ENCODE measurements around the gene TBCD. TPM values are rescaled to one million over a fixed set of nuclear protein-coding genes. Genes with fewer than 3 reads are reported as not detected.
A peak's percentile ranks its signal among the peaks of the same experiment; 100 is the strongest.

TBCD gene
- total RNA-seq, 1 donor from 2014 or later, result 31.8 TPM

DNA sequence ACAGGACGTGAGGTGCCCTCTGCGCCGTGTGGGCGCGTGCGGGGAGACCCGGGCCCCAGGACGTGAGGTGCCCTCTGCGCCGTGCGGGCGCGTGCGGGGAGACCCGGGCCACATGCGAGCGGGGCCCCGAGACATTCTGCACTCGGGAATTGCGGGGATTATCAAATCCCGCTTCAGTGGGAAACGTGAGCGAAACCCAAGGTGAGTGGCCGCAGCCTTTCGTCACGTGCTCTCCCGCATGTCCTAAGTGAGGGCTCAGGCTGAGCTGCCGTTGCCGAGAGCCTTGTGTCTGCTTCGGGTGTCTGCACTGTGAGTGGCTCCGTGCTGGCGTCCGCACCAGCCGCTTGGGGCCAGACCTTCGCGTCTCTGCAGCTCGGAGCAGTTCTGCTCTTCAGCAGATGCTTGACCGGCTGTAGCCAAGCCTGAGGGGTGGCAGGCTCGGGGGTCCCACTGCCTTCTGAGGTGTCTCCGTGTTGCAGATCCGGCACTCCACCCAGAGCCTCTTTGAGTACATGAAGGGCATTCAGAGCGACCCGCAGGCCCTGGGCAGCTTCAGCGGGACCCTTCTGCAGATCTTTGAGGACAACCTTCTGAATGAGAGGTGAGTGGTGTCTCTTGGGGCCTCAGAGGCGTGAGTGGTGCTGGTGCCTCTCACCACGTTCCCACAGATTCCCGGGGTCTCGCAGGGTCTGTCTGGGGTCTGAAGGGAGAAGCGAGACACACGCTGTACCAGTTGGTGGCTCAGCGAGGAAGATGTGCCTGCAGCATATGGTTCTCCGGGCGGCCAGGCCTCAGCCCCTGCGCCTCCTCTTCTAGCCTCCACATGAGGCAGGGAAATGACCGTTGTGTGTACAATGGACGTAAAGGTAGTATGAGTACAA is 178.4 kb downstream of the TBCD start:
- Histone ChIP-seq H3K4me1 (ENCODE audit: insufficient read depth, low read length) (peaks cover 21% of the 10 kb centered on the region), H3K9me3 (ENCODE audit: insufficient read depth, low read depth, low read length) (no peaks in the 10 kb centered on the region), H3K36me3 (ENCODE audit: insufficient read depth, low read length) (peaks cover 7% of the 10 kb centered on the region), H2AFZ (ENCODE audit: low read depth, low read length) (no peak overlapping the region), H4K20me1 (ENCODE audit: insufficient read depth, low read length) (no peaks in the 10 kb centered on the region), H3K4me3 (ENCODE audit: insufficient read depth, low read depth, low read length) (no peak overlapping the region), H3K9ac (ENCODE audit: low read length) (no peak overlapping the region), H3K27ac (ENCODE audit: low read depth, low read length) (no peak overlapping the region), H3K27me3 (ENCODE audit: insufficient read depth, low read length) (no peaks in the 10 kb centered on the region), H3K79me2 (ENCODE audit: insufficient read depth, low read length) (no peaks in the 10 kb centered on the region), H3K4me2 (ENCODE audit: low read length) (no peak overlapping the region)
- no peaks in the 10 kb centered on the region for H3K9me3 Mint-ChIP-seq (ENCODE audit: unreplicated experiment)
- no peak overlapping the region for H3K27ac Mint-ChIP-seq (ENCODE audit: unreplicated experiment)
- TF ChIP-seq EZH2 (IDR thresholded peaks at IDR 0.05; ENCODE audit: insufficient read depth, low read length), result no peak
- TF ChIP-seq, protein P1, sequence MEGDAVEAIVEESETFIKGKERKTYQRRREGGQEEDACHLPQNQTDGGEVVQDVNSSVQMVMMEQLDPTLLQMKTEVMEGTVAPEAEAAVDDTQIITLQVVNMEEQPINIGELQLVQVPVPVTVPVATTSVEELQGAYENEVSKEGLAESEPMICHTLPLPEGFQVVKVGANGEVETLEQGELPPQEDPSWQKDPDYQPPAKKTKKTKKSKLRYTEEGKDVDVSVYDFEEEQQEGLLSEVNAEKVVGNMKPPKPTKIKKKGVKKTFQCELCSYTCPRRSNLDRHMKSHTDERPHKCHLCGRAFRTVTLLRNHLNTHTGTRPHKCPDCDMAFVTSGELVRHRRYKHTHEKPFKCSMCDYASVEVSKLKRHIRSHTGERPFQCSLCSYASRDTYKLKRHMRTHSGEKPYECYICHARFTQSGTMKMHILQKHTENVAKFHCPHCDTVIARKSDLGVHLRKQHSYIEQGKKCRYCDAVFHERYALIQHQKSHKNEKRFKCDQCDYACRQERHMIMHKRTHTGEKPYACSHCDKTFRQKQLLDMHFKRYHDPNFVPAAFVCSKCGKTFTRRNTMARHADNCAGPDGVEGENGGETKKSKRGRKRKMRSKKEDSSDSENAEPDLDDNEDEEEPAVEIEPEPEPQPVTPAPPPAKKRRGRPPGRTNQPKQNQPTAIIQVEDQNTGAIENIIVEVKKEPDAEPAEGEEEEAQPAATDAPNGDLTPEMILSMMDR (IDR thresholded peaks at IDR 0.05; ENCODE audit: insufficient read depth, low read depth, low read length), result no peak
- no peak for DNase-seq (ENCODE audit: low read depth)
- no peak for FAIRE-seq
- peaks cover 15% of the 10 kb centered on the region for H3K36me3 Mint-ChIP-seq (ENCODE audit: low read depth, unreplicated experiment)
- H3K27me3 Mint-ChIP-seq (ENCODE audit: low read depth, unreplicated experiment), result no peaks in the 10 kb centered on the region
- H3K4me1 Mint-ChIP-seq (ENCODE audit: low read depth, unreplicated experiment), result peaks cover 3% of the 10 kb centered on the region
- H3K4me3 Mint-ChIP-seq (ENCODE audit: unreplicated experiment), result no peak overlapping the region

DNA sequence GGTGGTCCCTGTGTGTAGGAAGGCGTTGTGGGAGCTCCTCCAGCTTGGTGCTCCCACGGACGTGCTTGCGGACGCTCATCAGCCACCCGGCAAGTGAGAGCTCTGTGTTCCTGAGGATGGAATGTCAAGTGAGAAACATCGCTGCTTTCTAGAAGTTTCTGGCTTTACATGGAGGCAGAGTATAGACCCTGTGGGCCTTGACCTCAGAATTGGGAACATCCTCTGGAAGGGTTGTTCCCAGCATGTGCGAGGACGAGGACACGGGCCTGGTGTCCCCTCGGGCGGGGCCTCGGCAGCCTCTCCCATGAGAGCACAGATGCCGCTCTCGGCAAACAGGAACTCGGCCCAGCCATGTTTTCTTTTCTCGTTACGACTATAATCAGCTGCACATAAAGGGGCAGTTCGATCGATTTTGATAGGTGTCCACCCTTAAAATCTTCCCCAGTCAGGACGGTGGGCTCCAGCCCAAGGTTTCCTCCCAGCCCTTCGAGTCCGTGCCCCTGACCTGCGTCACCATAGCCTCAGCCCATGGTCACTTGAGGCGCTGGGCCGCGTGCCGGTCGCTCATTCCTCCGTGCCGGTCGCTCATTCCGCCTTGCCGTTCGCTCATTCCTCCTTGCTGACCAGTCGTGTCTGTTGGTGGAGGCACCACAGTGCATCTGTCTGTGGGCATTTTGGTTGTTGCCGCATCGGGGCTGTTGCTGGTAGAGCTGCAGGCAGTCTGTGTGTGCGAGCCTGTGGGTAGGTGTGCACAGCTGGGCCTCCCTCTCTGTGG is 179.2 kb downstream of the TBCD start:
- Histone ChIP-seq H3K4me3 (ENCODE audit: insufficient read depth, low read depth, low read length) (no peak overlapping the region), H2AFZ (ENCODE audit: low read depth, low read length) (peak overlapping the region; percentile 28), H4K20me1 (ENCODE audit: insufficient read depth, low read length) (no peaks in the 10 kb centered on the region), H3K9ac (ENCODE audit: low read length) (peak overlapping the region; percentile 79), H3K4me2 (ENCODE audit: low read length) (peak overlapping the region; percentile 73), H3K79me2 (ENCODE audit: insufficient read depth, low read length) (no peaks in the 10 kb centered on the region), H3K9me3 (ENCODE audit: insufficient read depth, low read depth, low read length) (no peaks in the 10 kb centered on the region), H3K4me1 (ENCODE audit: insufficient read depth, low read length) (peaks cover 21% of the 10 kb centered on the region), H3K27ac (ENCODE audit: low read depth, low read length) (peak overlapping the region; percentile 90), H3K27me3 (ENCODE audit: insufficient read depth, low read length) (no peaks in the 10 kb centered on the region), H3K36me3 (ENCODE audit: insufficient read depth, low read length) (peaks cover 7% of the 10 kb centered on the region)
- no peak overlapping the region for H3K4me3 Mint-ChIP-seq (ENCODE audit: unreplicated experiment)
- H3K9me3 Mint-ChIP-seq (ENCODE audit: unreplicated experiment), result no peaks in the 10 kb centered on the region
- peaks cover 3% of the 10 kb centered on the region for H3K4me1 Mint-ChIP-seq (ENCODE audit: low read depth, unreplicated experiment)
- FAIRE-seq (no peak), DNase-seq (ENCODE audit: low read depth) (no peak)
- no peak for TF ChIP-seq EZH2 (IDR thresholded peaks at IDR 0.05; ENCODE audit: insufficient read depth, low read length)
- TF ChIP-seq, protein P1 (IDR thresholded peaks at IDR 0.05; ENCODE audit: insufficient read depth, low read depth, low read length), result no peak
- H3K27ac Mint-ChIP-seq (ENCODE audit: unreplicated experiment), result no peak overlapping the region
- H3K36me3 Mint-ChIP-seq (ENCODE audit: low read depth, unreplicated experiment), result peaks cover 19% of the 10 kb centered on the region
- H3K27me3 Mint-ChIP-seq (ENCODE audit: low read depth, unreplicated experiment), result no peaks in the 10 kb centered on the region
